Measurements from ENCODE around the gene GPC3.

DNA sequence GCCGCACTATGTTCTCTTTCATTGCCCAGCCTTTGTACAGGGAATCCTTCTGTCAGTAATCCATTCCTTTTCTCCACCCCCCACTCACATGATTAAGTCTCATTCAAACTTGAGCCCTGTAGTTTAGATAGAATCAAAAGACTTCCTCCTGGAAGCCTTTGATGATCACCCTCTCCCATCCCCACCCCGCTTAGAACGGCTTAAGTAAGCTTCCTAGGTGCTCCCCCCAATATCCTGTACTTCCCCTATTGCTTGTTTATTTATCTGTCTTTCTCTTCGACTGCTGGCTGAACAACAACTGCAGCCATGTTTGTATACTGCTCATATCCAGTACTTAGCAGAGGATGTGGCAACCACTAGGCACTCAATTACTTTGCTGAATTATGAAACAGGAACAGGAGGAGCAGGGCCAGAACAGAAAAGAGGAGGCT is 38.5 kb upstream of the GPC3 start:
- TF ChIP-seq, protein P1, sequence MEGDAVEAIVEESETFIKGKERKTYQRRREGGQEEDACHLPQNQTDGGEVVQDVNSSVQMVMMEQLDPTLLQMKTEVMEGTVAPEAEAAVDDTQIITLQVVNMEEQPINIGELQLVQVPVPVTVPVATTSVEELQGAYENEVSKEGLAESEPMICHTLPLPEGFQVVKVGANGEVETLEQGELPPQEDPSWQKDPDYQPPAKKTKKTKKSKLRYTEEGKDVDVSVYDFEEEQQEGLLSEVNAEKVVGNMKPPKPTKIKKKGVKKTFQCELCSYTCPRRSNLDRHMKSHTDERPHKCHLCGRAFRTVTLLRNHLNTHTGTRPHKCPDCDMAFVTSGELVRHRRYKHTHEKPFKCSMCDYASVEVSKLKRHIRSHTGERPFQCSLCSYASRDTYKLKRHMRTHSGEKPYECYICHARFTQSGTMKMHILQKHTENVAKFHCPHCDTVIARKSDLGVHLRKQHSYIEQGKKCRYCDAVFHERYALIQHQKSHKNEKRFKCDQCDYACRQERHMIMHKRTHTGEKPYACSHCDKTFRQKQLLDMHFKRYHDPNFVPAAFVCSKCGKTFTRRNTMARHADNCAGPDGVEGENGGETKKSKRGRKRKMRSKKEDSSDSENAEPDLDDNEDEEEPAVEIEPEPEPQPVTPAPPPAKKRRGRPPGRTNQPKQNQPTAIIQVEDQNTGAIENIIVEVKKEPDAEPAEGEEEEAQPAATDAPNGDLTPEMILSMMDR (IDR thresholded peaks at IDR 0.05), result no peak
- TF ChIP-seq POLR2AphosphoS5 (IDR thresholded peaks at IDR 0.05), result no peak
- no peak for TF ChIP-seq POLR2A (IDR thresholded peaks at IDR 0.05)
